Measurements from ENCODE around the gene ZBTB38. TPM values are rescaled to one million over a fixed set of nuclear protein-coding genes. Genes with fewer than 3 reads are reported as not detected.
A peak's percentile ranks its signal among the peaks of the same experiment; 100 is the strongest.

The ZBTB38 gene
- total and polyA plus RNA-seq, 2 of the 13 experiments (the other 11 are each of a cell fraction or from before 2014, with no cell fraction given), result 26.8 to 51.7 TPM

GRCh38 chr3:141368062-141368924 lies at the start of gene ZBTB38 (continued):
- no peak for TF ChIP-seq ZNF484 (CRISPR knock-in tag; IDR thresholded peaks at IDR 0.05; ENCODE audit: borderline replicate concordance, low read depth)
- TF ChIP-seq MEIS1 (CRISPR knock-in tag; IDR thresholded peaks at IDR 0.05; ENCODE audit: borderline replicate concordance), result peak; percentile 81; the same call in 1 of the 2 replicates
- peak; percentile 72; the same call in 1 of the 2 replicates for TF ChIP-seq RERE (CRISPR knock-in tag; IDR thresholded peaks at IDR 0.05; ENCODE audit: low read depth)
- peak; percentile 77; the same call in 1 of the 2 replicates for TF ChIP-seq FOXC1 (CRISPR knock-in tag; IDR thresholded peaks at IDR 0.05; ENCODE audit: borderline replicate concordance)
- peak; percentile 99 for TF ChIP-seq ETV5 (CRISPR knock-in tag; IDR thresholded peaks at IDR 0.05; ENCODE audit: borderline replicate concordance)
- 0 out of 2 replicates have a peak, but pooled peaks have one; percentile 36 for TF ChIP-seq ZBTB4 (CRISPR knock-in tag; IDR thresholded peaks at IDR 0.05; ENCODE audit: borderline replicate concordance)
- peak; percentile 48; the same call in 1 of the 2 replicates for TF ChIP-seq ZNF740 (CRISPR knock-in tag; IDR thresholded peaks at IDR 0.05)
- no peak for TF ChIP-seq ZBTB2 (CRISPR knock-in tag; IDR thresholded peaks at IDR 0.05; ENCODE audit: low read depth)
- 0 out of 2 replicates have a peak, but pooled peaks have one; percentile 63 for TF ChIP-seq TP53 (CRISPR knock-in tag; conservative IDR thresholded peaks at IDR 0.05)
- TF ChIP-seq STAT6 (CRISPR knock-in tag; IDR thresholded peaks at IDR 0.05; ENCODE audit: borderline replicate concordance), result no peak
- TF ChIP-seq ZFX (CRISPR knock-in tag; IDR thresholded peaks at IDR 0.05; ENCODE audit: low read depth), result peak; percentile 95
- peak; percentile 81; the same call in 1 of the 2 replicates for TF ChIP-seq MTA1 (CRISPR knock-in tag; IDR thresholded peaks at IDR 0.05; ENCODE audit: borderline replicate concordance)
- peak; percentile 78; the same call in 1 of the 2 replicates for TF ChIP-seq HMG20A (CRISPR knock-in tag; IDR thresholded peaks at IDR 0.05; ENCODE audit: borderline replicate concordance)

Data from HepG2 (cell line).